ENCODE data around the gene PMPCA. TPM values are rescaled to one million over a fixed set of nuclear protein-coding genes. Genes with fewer than 3 reads are reported as not detected.

The PMPCA gene
- total RNA-seq, 1 experiment from 2014 or later: 94.5 TPM

- Histone ChIP-seq H4K91ac (ENCODE audit: insufficient read length, low read depth, low read length) (no peak overlapping the region), H2BK20ac (ENCODE audit: low read depth, low read length, poor library complexity, severe bottlenecking) (no peak overlapping the region), H2AFZ (ENCODE audit: low read length) (no peak overlapping the region), H4K20me1 (ENCODE audit: control insufficient read depth, insufficient read depth, insufficient read length) (no peaks in the 10 kb centered on the region), H3K4me2 (ENCODE audit: insufficient read depth, insufficient read length, low read length) (no peak overlapping the region), H2AK5ac (ENCODE audit: insufficient read length, low read length) (no peak overlapping the region), H3T11ph (ENCODE audit: low read length) (no peak overlapping the region), H4K8ac (replicated peaks; ENCODE audit: insufficient read length, low read depth, low read length) (no peak overlapping the region), H3K27ac (ENCODE audit: insufficient read length, low read depth, low read length) (no peak overlapping the region), H3K4ac (ENCODE audit: low read depth, low read length) (no peak overlapping the region), H3K23me2 (ENCODE audit: insufficient read length, low read depth, low read length, poor library complexity, severe bottlenecking) (no peaks in the 10 kb centered on the region), H2BK15ac (ENCODE audit: low read depth, low read length) (no peak overlapping the region), H3K4me1 (ENCODE audit: insufficient read depth, low read length) (no peaks in the 10 kb centered on the region), H3K79me2 (ENCODE audit: insufficient read depth, low read length) (no peaks in the 10 kb centered on the region), H3K9ac (ENCODE audit: extremely low read depth, insufficient read length, low read length) (no peak overlapping the region), H2BK120ac (ENCODE audit: low read depth, low read length, poor library complexity, severe bottlenecking) (no peak overlapping the region), H3K56ac (ENCODE audit: insufficient read length, low read depth, low read length) (no peak overlapping the region), H3K9me3 (ENCODE audit: control insufficient read depth, low read depth, low read length) (no peaks in the 10 kb centered on the region), H3K14ac (ENCODE audit: insufficient read depth, low read length) (no peak overlapping the region), H3K27me3 (ENCODE audit: insufficient read depth, low read length) (no peaks in the 10 kb centered on the region), H2BK5ac (ENCODE audit: insufficient read length, low read length) (no peak overlapping the region), H4K5ac (ENCODE audit: insufficient read length, low read depth, low read length) (no peak overlapping the region), H3K18ac (ENCODE audit: insufficient read length, low read depth, low read length) (no peak overlapping the region), H2BK12ac (ENCODE audit: insufficient read length, low read depth, low read length) (no peak overlapping the region), H3K23ac (ENCODE audit: insufficient read length, low read depth, low read length) (no peak overlapping the region), H3K79me1 (ENCODE audit: insufficient read depth, low read depth, low read length, poor library complexity, severe bottlenecking) (no peaks in the 10 kb centered on the region)
- Mint-ChIP-seq H3K36me3 (ENCODE audit: insufficient read depth in 1 of 3, low read depth in 3 of 3) (peaks cover 0 to 14% (median 6%) of the 10 kb centered on the region in 3 experiments; a peak in 4 of 7 replicates), H3K27me3 (ENCODE audit: low read depth) (no peaks in the 10 kb centered on the region), H3K4me1 (peaks cover 0 to 5% of the 10 kb centered on the region in 2 experiments; a peak in 1 of 4 replicates), H3K27ac (no peak overlapping the region), H3K4me3 (no peak overlapping the region), H3K9me3 (no peaks in the 10 kb centered on the region)
- no peak for DNase-seq
- no peak for TF ChIP-seq CTCF (conservative IDR thresholded peaks at IDR 0.05)
- no CpG with 5 or more reads among the region's 21 CpGs for WGBS (ENCODE audit: extremely low coverage, insufficient read length, low lambda C conversion rate)
Observed at GRCh38 chr9:136372006-136372405, 38.5 kb upstream of the PMPCA start.
